OCI-LY3 (cell line): ENCODE measurements around the gene HIF3A.

Experiments used
- H2AFZ ChIP-seq: fragments of 200-600, 300-600 bp; shearing (Covaris generic); 2 replicates; pipeline ENCODE4 v1.6.0; 2014; ENCODE audit warnings: antibody characterized with exemption, low read depth, low read length
- H3K27ac ChIP-seq: fragments of 200-600, 300-600 bp; sonication (generic); 2 replicates; pipeline ENCODE4 v1.5.1; 2014; ENCODE audit warnings: mild to moderate bottlenecking, low read length, moderate library complexity, mixed read lengths
- H3K27me3 ChIP-seq: fragments of 200-600, 300-600 bp; sonication (generic); 2 replicates; pipeline ENCODE4 v1.6.1; 2014; ENCODE audit warnings: low read depth, low read length, mixed read lengths
- H3K36me3 ChIP-seq: fragments of 200-600, 300-600 bp; sonication (generic); replicated peaks from 2 replicates; pipeline ENCODE3; 2014; ENCODE audit warnings: low read depth, low read length, mixed read lengths
- H3K4me1 ChIP-seq: fragments of 300-600, 200-600 bp; sonication (generic); 2 replicates; pipeline ENCODE4 v1.6.1; 2014; ENCODE audit warnings: low read length, mixed read lengths
- H3K4me2 ChIP-seq: fragments of 200-600, 300-600 bp; sonication (generic); 2 replicates; pipeline ENCODE4 v1.6.1; 2014; ENCODE audit warnings: low read length, mixed read lengths
- H3K4me3 ChIP-seq: fragments of 300-600, 200-600 bp; sonication (generic); 2 replicates; pipeline ENCODE4 v1.5.1; 2014; ENCODE audit warnings: antibody characterized with exemption, mild to moderate bottlenecking, low read length, moderate library complexity
- H3K79me2 ChIP-seq: fragments of 300-600, 200-600 bp; shearing (Covaris generic); 2 replicates; pipeline ENCODE4 v1.6.1; 2014; ENCODE audit warnings: mild to moderate bottlenecking, low read length, mixed read lengths
- H3K9ac ChIP-seq: fragments of 300-600, 200-600 bp; shearing (Covaris generic); 2 replicates; pipeline ENCODE4 v1.6.0; 2014; ENCODE audit warnings: mild to moderate bottlenecking, low read length, moderate library complexity
- H3K9me3 ChIP-seq: fragments of 200-600, 300-600 bp; shearing (Covaris generic); 2 replicates; pipeline ENCODE4 v1.6.1; 2014; ENCODE audit warnings: low read length, mixed read lengths; ENCODE audit not compliant: insufficient read depth
- H4K20me1 ChIP-seq: fragments of 200-600, 300-600 bp; sonication (generic); 2 replicates; pipeline ENCODE4 v1.6.1; 2016; ENCODE audit warnings: low read length, mixed read lengths; ENCODE audit not compliant: insufficient read depth
- CTCF ChIP-seq: fragments of 200-600, 300-600 bp; sonication (generic); IDR thresholded peaks from 2 replicates; pipeline ENCODE4 v1.5.1; 2014; ENCODE audit warnings: antibody characterized with exemption, low read length, low read depth
- EZH2phosphoT487 ChIP-seq: fragments of 200-600 bp; shearing (Covaris generic); IDR thresholded peaks from 2 replicates; pipeline ENCODE4 v1.6.1; 2018; ENCODE audit warnings: antibody characterized with exemption, mixed run types, low read depth

Gene HIF3A

GRCh38 chr19:46385636-46386035 lies 88.8 kb downstream of the HIF3A start:
- Histone ChIP-seq H3K4me1 (no peaks in the 10 kb centered on the region), H3K27ac (no peak overlapping the region), H4K20me1 (no peaks in the 10 kb centered on the region), H3K4me2 (no peak overlapping the region), H3K4me3 (no peak overlapping the region), H3K79me2 (peaks cover 5% of the 10 kb centered on the region; the same call in 1 of the 2 replicates), H3K9ac (no peak overlapping the region), H2AFZ (no peak overlapping the region), H3K9me3 (no peaks in the 10 kb centered on the region), H3K36me3 (peaks cover 75% of the 10 kb centered on the region), H3K27me3 (no peaks in the 10 kb centered on the region)
- TF ChIP-seq EZH2phosphoT487, result no peak
- no peak for TF ChIP-seq CTCF

GRCh38 chr19:46386151-46386550 lies 89.3 kb downstream of the HIF3A start:
- H3K27me3 ChIP-seq, result no peaks in the 10 kb centered on the region
- no peak for TF ChIP-seq CTCF
- no peak for TF ChIP-seq EZH2phosphoT487
- no peak overlapping the region for H3K9ac ChIP-seq
- H4K20me1 ChIP-seq, result no peaks in the 10 kb centered on the region
- H3K4me2 ChIP-seq, result no peak overlapping the region
- peaks cover 77% of the 10 kb centered on the region for H3K36me3 ChIP-seq
- H3K27ac ChIP-seq, result no peak overlapping the region
- no peak overlapping the region for H2AFZ ChIP-seq
- H3K4me3 ChIP-seq, result no peak overlapping the region
- H3K79me2 ChIP-seq, result 0 out of 2 replicates have a peak, but pooled peaks cover 3% of the 10 kb centered on the region
- no peaks in the 10 kb centered on the region for H3K9me3 ChIP-seq
- H3K4me1 ChIP-seq, result no peaks in the 10 kb centered on the region

GRCh38 chr19:46386996-46387712 lies 90.3 kb downstream of the HIF3A start:
- no peak overlapping the region for H3K9ac ChIP-seq
- H3K4me3 ChIP-seq, result no peak overlapping the region
- no peaks in the 10 kb centered on the region for H3K4me1 ChIP-seq
- no peak overlapping the region for H3K4me2 ChIP-seq
- no peaks in the 10 kb centered on the region for H4K20me1 ChIP-seq
- TF ChIP-seq EZH2phosphoT487, result no peak
- TF ChIP-seq CTCF, result no peak
- H3K36me3 ChIP-seq, result peaks cover 75% of the 10 kb centered on the region
- H3K79me2 ChIP-seq, result no peaks in the 10 kb centered on the region
- no peak overlapping the region for H3K27ac ChIP-seq
- no peaks in the 10 kb centered on the region for H3K9me3 ChIP-seq
- H2AFZ ChIP-seq, result no peak overlapping the region
- no peaks in the 10 kb centered on the region for H3K27me3 ChIP-seq

- Histone ChIP-seq H4K20me1 (no peaks in the 10 kb centered on the region), H3K4me2 (no peak overlapping the region), H3K9me3 (no peaks in the 10 kb centered on the region), H3K79me2 (no peaks in the 10 kb centered on the region), H3K36me3 (peaks cover 70% of the 10 kb centered on the region), H3K4me1 (no peaks in the 10 kb centered on the region), H3K27me3 (no peaks in the 10 kb centered on the region), H2AFZ (no peak overlapping the region), H3K9ac (no peak overlapping the region), H3K4me3 (no peak overlapping the region), H3K27ac (no peak overlapping the region)
- no peak for TF ChIP-seq CTCF
- TF ChIP-seq EZH2phosphoT487, result no peak
Observed at GRCh38 chr19:46387713-46388130, 90.9 kb downstream of the HIF3A start.
